Measurements from ENCODE around the gene HOXC5. TPM values are rescaled to one million over a fixed set of nuclear protein-coding genes. Genes with fewer than 3 reads are reported as not detected.
A peak's percentile ranks its signal among the peaks of the same experiment; 100 is the strongest.
"Not testable (repeated sequence)": the region's sequence is repeated elsewhere in the genome, so short reads cannot be mapped to it uniquely, and the experiment has no call there.

The HOXC5 gene
- total RNA-seq, 1 donor from 2014 or later = not detected

- ATAC-seq (ENCODE audit: poor library complexity) (no peak), DNase-seq (no peak)
- intact Hi-C loops (cut with DNase I) = no loop called here
Observed at GRCh38 chr12:54074308-54074707, 41.5 kb downstream of the HOXC5 start.

DNA sequence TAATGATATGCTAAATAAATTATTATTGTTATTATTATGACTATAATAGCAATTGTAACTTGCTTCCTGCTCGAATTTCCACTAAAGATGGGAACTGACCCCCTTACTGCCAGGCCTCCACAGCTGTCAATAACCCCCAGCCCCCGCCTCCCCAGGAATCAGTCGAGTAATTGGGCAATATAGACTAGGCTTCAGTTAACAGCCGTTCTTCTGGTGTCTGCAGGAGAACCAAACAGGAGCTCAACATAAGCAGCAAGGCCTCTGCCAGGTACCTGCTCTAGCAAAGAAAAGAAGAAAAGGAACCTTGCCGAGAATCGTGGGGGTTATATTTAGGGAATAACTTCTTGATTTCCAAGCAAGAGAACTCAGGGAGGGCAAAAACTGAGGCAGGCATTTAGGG lies 42.6 kb downstream of the HOXC5 start:
- intact Hi-C loops (cut with DNase I) = no loop called here
- no peak for DNase-seq
- ATAC-seq (ENCODE audit: poor library complexity) = no peak

- intact Hi-C loops (cut with DNase I) = no loop called here
- ATAC-seq (ENCODE audit: poor library complexity) (no peak), DNase-seq (no peak)
Observed at GRCh38 chr12:54075974-54076373, 43.1 kb downstream of the HOXC5 start.

DNA sequence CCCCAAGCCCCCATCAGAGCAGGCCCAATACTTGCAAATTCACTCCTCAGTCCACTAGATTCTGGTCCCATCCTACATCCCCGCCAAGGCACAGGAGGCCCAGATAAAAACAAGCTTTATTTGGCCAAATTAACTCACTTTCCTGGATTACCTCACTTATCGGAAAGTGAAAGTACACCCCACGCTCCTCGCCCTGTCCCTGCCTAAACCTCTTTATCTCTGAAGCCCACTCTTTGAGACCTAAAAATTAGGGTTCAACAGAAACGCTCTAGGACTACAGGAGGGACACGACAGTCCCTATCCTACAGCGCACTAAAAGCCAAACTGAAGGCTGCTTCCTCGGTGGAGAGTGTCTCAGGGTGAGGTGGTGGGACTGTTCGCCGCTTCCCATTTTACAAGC lies 45.0 kb downstream of the HOXC5 start:
- ATAC-seq (ENCODE audit: poor library complexity); DNase-seq; intact Hi-C loops (cut with DNase I): not testable (repeated sequence)

GRCh38 chr12:54079115-54079514 lies 46.3 kb downstream of the HOXC5 start:
- intact Hi-C loops (cut with DNase I); ATAC-seq (ENCODE audit: poor library complexity); DNase-seq: not testable (repeated sequence)

- intact Hi-C loops (cut with DNase I); ATAC-seq (ENCODE audit: poor library complexity); DNase-seq: not testable (repeated sequence)
Observed at GRCh38 chr12:54080008-54080924, 47.4 kb downstream of the HOXC5 start.

- intact Hi-C loops (cut with DNase I); DNase-seq; ATAC-seq (ENCODE audit: poor library complexity): not testable (repeated sequence)
Observed at GRCh38 chr12:54081053-54081514, 48.2 kb downstream of the HOXC5 start.

GRCh38 chr12:54081581-54082396 lies 48.9 kb downstream of the HOXC5 start:
- DNase-seq; intact Hi-C loops (cut with DNase I); ATAC-seq (ENCODE audit: poor library complexity): not testable (repeated sequence)

GRCh38 chr12:54082397-54082892 lies 49.6 kb downstream of the HOXC5 start:
- intact Hi-C loops (cut with DNase I) = no loop called here
- ATAC-seq (ENCODE audit: poor library complexity) (no peak), DNase-seq (peak; percentile 52)

Small RNA genes lying within 50 kb of the gene (microRNA-seq; reads per million reads assigned to microRNA genes)
- not detected for gene MIR196A2
- gene MIR615 = 2.3 reads per million

Other genes with a start within 250 kb of the HOXC5 start
- not detected for gene HOXC13, start 94.2 kb upstream of the HOXC5 start, total RNA-seq
- not detected for gene HOXC12, start 78.1 kb upstream of the HOXC5 start, total RNA-seq
- not detected for gene HOXC11, start 59.9 kb upstream of the HOXC5 start, total RNA-seq
- gene HOTAIR, start 58.1 kb upstream of the HOXC5 start, total RNA-seq = not detected
- gene HOXC10, start 47.9 kb upstream of the HOXC5 start, total RNA-seq = not detected
- not detected for gene HOXC9, start 32.9 kb upstream of the HOXC5 start, total RNA-seq
- not detected for gene HOXC8, start 24.1 kb upstream of the HOXC5 start, total RNA-seq
- 0.30 TPM for gene HOXC6, start 4.6 kb upstream of the HOXC5 start, total RNA-seq
- gene HOXC4, start 20.8 kb downstream of the HOXC5 start, total RNA-seq = not detected
- gene SMUG1, start 155.9 kb downstream of the HOXC5 start, total RNA-seq = 16.5 TPM
- 41.0 TPM for gene CBX5, start 247.1 kb downstream of the HOXC5 start, total RNA-seq
- gene HNRNPA1, start 247.7 kb downstream of the HOXC5 start, total RNA-seq = 389 TPM

Measured in Right ventricle myocardium superior (tissue), 1 donor.